Colon (tissue), 2 donors: ENCODE measurements around the gene SCAPER.
"Not testable (repeated sequence)": the region's sequence is repeated elsewhere in the genome, so short reads cannot be mapped to it uniquely, and the experiment has no call there.

ENCODE experiments used
- FAIRE-seq: peaks from 2 replicates; lab custom pipeline; 2012; peaks lifted over from hg19 to GRCh38; lab: Jason Lieb, UNC
- donor health status: control.
- donor health status: control.

Gene SCAPER

DNA sequence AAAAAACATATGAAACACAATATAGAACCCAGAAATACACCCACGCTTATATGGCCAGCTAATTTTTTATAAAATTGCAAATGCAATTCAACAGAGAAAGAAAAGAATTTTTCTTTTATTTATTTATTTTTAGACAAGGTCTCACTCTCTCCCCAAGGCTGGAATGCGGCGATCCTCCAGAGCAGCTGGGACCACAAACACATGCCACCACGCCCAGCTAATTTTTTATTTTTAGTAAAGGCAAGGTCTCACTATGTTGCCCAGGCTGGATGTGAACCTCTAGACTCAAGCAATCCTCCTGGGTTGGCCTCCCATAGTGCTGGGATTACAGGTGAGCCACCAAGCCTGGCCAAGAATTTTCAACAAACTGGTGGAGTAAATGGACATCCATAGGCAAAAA, 117.9 kb downstream of the SCAPER start:
- FAIRE-seq: no peak

DNA sequence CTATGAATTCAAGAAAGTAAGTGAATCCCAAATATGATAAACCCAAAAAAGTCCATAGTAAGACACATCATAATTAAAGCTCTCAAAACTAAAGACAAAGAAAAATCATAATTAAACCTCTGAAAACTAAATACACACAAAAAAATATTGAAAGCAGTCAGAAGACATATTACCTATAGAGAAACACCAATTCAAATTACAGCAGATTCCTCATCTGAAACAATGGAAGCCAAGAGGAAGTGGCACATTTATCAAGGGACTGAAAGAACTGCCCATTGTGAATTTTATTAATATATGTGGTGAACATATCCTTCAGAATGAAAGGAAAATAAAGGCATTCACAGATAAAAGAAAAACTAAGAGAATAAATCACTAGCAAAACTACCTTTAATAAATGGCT, 128.2 kb downstream of the SCAPER start:
- no peak for FAIRE-seq

DNA sequence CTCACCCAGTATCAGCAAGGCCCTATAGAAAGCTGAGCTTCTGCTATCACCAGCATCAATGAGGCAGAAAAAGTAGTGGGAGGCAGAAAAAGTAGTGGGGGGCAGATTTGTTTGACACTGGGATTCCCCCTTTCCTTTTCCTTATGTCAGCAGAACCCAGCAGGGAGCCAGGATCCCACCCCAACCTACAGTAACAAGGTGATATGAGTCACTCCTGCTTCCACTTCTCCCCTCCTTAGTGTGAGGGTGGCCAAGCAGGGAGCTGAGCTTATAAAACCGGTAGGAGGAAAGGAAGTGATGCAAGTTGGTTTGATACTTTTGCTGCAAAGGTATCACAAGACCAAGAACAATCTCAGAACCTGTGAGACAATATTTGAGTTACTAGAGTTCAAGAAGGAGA, 128.7 kb downstream of the SCAPER start:
- FAIRE-seq: no peak

DNA sequence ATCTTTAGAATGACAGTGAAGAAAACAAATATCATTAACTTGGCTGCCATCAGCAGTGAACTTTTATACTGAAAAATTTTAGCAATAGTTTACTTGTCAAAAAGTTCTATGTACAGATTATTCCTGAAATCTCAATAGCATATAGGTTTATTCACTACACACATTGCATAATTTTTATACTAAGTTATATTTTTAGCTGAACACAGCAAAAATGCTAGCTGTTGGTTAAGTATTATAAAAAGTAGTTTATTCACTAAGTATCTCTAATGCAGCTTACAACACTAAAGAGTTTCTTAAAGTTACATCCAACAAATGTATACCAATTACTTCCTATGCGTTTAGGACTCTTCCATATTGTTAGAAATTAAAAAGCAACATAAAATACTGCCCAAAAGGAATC, 131.9 kb downstream of the SCAPER start:
- FAIRE-seq: no peak

DNA sequence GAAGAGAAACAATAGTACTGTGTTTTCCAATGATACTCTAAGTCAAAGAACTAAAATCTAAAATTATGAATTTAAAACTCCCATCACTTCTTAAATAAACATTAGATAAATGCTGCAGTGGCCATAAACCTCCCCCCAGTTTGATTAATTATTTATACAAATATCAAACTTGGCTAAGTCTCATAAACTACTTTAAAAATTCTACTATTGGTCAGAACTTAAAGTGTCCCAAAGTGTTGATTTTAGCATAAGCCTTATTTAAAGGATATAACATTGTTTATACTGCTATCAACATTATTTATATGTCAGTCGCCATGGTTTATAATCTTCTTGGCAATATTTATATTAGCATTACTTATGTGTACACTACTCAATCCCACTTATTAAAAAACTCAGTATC, 132.4 kb downstream of the SCAPER start:
- no peak for FAIRE-seq

DNA sequence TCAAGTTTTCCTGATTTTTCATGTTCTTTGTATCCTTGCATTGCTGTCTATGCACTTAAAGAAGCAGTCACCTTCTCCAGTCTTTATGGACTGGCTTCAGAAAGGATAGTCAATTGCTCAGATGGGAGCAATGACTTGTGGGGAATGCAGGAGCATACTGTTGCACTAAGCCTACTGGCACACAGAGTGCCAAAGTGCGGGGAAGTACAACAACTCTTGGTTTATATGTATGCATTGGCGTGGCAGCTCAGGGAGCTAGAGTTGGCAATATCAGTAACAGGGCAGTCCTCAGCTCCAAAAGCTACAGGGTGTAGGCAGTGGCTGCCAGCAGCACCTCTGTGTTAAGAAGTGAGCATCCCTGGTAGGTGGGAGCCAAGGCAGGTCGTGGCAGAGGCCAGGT, 141.1 kb downstream of the SCAPER start:
- FAIRE-seq: no peak

DNA sequence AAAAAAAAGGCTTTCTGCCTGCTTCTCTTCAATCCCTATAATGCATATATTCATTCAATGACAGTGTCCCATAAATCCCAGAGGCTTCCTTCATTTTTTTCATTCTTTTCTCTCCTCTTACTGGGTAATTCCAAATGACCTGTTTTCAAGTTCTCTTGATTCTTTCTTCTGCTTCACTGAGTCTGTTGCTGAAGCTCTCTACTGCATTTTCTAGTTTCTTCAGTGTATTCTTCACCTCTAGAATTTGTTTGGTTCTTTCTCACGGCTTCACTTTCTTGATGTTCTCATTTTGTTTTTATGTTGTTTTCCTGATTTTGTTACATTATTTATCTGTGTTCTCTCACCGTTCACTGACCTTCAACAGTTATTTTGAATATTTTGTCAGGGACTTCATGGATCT, 141.6 kb downstream of the SCAPER start:
- no peak for FAIRE-seq

DNA sequence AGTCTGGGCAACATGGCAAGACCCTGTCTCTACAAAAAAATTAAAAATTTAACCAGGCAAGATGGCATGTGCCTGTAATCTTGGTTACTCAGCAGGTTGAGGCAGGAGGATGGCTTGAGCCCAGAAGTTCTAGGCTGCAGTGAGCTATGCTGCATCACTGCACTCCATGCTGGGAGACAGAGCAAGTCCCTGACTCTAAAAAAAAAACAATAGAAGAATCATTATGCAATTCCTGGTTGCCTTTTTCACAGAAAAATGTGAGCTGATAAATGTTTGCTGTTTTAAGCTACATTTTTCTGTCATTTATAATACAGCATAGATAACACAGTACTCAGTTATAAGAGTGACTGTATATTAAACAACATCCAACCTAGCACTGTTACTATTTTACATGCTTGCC, 148.8 kb downstream of the SCAPER start:
- FAIRE-seq: no peak

DNA sequence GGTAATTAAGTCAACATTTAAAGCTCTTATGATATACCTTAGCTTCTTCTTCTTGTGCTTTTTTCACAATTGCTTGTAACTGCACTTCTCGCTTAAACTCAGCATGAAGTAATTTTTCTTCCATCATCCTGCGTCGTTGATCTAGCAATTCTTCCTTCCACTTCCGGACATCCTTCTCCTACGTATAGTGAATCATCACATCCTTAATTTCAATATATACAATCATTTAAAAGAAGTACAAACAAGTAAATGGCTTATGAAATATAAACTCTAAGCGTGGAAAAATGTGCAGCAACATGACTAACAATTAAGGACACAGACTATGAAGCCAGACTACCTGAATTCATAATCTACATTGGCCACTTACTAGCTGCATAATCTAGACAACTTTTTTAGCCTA, 151.4 kb downstream of the SCAPER start:
- no peak for FAIRE-seq

DNA sequence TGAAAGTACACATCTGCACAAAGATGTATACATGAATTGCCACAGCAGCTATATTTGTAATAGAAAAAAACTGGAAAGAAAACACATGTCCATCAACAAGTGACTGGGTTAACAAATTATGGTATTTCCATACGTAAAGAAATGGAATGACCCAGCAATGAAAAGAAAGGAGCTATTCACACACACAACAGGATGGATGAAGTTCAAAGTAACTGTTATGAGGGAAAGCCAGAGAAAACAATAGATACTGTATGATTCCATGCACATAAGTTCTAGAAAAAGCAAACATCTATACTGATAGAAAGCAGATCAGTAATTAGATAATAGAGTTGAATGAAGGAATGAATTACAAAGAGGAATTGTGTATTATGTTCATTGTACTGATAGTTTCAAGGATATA, 152.0 kb downstream of the SCAPER start:
- no peak for FAIRE-seq

DNA sequence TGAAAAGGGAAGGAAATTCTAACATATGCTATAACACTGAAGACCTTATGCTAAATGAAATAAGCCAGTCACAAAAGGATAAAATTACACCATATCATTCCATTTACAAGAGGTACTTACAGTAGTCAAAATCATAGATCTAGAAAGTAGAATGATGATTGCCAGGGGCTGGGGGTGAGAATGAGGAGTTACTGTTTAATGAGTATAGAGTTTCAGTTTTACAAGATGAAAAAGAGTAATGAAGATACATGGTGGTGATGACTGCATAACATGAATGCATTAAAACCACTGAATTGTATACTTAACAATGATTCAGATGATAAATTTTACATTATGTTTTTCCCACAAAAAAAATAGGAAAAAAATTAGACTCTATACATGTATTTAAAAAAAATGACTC, 152.6 kb downstream of the SCAPER start:
- no peak for FAIRE-seq

DNA sequence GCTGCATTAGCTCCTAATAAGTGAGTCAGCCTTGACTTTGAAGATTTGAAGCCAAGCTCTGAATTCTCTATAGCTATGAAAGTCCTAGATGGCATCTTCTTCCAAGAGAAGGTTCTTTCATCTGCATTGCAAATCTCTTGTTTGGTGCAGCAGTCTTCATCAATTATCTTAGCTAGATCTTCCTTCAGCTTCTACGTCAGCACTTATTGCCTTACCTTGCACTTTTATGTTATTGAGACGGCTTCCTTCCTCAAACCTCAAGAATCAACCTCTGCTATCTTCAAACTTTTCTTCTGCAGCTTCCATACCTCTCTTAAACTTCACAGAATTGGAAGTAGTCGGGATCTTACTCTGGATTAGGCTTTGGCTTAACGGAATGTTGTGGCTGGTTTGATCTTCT, 167.6 kb downstream of the SCAPER start:
- FAIRE-seq: no peak

DNA sequence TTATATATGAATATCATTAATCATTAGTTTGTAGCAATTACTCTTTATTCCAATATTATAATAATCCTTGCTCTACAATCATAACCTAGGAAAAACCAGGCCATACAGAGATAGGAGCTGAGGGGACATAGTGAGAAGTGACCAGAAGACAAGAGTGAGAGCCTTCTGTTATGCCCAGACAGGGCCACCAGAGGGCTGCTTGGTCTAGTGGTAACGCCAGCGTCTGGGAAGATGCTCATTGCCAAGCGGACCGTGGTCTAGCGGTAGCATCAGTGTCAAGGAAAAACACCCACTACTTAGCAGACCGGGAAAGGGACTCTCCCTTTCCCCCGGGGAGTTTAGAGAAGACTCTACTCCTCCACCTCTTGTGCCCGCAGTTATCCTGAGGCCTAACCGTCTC, 172.8 kb downstream of the SCAPER start:
- not testable (repeated sequence) for FAIRE-seq

DNA sequence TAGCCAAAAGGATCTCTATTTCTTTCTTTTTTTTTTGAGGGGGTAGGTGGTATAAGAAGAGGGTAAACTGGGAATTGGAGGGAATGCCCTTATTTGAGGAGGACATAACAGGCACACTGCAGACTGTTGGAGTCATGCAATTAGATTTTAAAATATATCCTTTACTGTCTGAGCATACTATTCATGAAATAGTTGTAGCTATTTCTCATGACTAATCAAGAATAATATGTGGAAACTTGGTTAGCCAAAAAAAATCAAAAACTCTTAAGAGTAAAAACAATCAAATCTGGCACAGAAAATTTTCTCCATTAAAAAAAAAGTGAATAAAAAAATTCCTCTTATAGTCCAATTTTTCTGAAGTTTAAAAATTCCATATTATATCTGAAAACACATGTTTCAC, 174.9 kb downstream of the SCAPER start:
- FAIRE-seq: peak; percentile 21

DNA sequence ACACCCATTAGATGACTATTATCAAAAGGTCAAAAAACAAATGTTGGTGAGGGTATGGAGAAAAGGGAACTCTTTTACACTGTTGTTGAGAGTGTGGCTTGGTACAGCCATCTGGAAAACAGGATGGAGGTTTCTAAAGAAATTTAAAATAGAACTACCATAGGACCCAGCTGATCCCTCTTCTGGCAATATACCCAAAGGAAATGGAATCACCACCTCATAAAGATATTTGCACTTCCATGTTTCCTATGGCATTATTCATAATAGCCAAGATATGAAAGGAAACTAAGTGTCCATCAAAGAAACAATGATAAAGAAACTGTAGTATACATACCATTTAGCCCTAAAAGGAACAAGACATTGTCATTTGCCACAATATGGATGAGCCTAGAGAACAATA, 186.3 kb downstream of the SCAPER start:
- FAIRE-seq: no peak

DNA sequence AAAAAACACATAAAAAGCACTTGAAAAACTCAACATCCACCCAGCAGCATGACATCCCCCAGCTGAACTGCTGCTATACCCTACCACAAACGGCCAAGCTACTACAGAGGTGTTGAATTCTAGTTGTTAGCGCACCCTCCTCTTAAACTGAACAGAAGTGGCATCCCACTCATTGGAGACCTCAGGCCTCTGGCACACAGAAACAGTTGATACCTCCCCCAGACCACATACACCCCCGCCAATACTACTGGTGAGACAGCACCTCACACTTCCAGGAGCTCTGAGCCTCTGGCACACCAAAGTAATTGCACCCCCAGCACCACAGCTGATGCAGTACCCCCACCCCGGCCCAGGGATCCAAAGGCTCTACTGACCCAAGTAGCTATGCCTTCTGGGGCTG, 190.2 kb downstream of the SCAPER start:
- no peak for FAIRE-seq

DNA sequence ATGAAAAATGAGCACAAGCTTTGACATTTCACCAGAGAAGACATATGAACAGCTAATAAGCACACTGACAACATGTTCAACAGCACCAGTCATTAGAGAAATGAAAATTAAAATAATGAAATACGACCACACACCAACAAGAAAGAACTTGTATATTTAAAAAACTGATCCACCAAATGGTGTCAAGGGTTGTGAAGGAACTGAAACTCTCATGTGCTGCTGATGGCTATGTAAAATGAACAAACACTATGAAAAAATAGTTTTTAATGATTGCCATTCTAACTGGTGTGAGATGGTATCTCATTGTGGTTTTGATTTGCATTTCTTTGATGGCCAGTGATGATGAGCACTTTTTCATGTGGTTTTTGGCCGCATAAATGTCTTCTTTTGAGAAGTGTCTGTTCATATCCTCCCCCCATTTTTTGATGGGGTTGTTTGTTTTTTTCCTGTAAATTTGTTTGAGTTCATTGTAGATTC, 193.8 kb downstream of the SCAPER start:
- FAIRE-seq: no peak

DNA sequence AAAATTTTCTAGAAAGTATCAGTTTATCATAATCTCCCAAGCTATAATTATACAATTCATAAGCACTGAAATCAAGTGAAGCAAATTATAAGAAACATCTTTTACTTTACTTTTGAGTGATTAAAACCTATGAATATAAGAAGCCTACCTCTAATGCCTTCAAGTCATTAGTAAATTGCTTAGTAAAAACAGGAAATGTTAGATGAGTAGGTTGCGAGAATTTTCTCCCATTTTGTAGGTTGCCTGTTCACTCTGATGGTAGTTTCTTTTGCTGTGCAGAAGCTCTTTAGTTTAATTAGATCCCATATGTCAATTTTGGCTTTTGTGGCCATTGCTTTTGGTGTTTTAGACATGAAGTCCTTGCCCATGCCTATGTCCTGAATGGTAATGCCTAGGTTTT, 201.1 kb downstream of the SCAPER start:
- FAIRE-seq: not testable (repeated sequence)

DNA sequence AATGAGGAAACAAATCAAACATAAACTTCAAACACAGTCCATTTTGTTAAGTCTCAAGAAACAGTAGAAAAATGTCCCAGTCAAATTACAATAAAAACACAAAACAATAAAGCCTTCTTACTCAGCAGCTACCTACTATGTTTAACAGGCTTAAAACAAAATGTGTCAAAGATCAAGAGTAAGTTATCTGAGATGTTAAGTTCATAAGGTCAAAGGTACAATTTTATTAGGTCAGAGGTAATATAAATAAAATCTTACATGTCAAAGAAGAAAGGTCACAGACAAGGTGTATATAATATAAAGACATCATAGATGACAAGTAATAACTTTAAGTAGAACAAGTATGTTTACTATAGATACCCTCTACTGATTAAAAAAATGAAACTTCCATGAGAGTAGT, 208.3 kb downstream of the SCAPER start:
- FAIRE-seq: peak; percentile 82

DNA sequence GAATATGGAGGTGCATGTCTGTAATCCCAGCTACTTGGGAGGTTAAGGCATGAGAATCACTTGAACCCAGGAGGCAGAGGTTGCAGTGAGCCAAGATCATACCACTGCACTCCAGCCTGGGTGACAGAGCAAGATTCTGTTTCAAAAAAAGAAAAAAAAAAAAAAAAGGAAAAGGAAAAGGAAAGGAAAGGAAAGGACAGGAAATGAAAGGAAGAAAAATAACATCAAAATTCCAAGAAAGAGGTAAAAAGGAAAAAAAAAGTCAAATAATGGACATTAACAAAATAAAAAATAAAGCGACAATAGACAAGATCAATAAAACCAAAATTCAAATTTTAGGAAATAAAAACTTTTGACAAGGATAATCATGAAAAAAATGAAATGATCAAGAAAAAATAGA, 212.6 kb downstream of the SCAPER start:
- peak; percentile 31 for FAIRE-seq

DNA sequence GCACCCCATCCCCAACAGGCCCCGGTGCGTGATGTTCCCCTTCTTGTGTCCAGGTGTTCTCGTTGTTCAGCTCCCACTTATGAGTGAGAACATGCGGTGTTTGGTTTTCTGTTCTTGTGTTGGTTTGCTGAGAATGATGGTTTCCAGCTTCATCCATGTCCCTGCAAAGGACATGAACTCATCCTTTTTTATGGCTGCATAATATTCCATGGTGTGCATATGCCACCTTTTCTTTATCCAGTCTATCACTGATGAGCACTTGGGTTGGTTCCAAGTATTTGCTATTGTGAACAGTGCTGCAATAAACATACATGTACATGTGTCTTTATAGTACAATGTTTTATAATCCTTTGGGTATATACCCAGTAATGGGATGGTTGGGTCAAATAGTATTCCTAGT, 217.5 kb downstream of the SCAPER start:
- FAIRE-seq: not testable (repeated sequence)

DNA sequence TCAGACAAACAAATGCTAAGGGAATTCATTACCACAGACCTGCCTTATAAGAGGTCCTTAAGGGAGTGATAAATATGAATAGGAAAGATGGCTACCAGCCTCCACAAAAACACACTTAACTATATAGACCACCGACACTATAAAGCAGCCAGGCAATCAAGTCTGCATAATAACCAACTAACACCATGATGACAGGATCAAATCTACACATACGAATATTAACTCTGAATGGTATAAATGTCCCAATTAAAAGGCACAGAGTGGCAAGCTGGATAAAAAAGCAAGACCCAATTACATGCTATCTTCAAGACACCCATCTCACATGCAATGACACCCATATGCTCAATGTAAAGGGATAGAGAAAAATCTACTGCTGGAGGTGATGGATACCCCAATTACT, 221.1 kb downstream of the SCAPER start:
- no peak for FAIRE-seq

DNA sequence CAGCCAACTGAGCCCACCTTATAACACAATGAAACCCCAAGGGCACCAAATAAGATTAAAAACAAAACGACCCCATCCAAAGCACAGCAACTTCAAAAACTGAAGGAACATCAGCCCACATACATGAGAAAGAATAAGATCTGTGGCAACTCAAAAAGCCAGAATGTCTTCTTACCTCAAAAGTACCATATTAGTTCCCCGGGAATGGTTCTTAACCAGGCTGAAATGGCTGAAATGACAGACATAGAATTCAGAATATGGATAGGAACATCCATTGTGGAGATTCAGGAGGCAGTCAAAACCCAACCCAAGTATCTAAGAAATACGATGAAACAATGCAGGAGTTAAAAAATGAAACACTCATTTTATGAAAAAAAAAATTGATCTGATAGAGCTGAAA, 222.3 kb downstream of the SCAPER start:
- FAIRE-seq: no peak

DNA sequence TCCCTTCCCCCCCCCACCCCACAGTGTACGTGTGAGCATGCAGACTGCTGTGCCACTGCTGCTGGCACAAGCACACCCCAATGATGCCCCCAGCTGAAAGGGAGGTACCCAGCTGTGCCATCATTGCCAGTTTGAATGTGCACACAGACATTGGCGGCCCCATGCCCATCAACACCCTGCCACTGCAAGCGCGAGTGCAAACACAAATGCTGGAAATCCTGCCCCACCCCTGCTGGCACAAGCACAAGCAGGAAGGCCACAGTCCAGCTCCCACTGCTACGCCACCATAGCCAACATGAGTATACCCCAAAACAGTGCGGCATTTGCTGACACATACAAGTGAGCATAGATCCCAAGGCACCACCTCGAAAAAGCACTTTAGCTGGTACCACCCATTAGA, 222.9 kb downstream of the SCAPER start:
- no peak for FAIRE-seq

DNA sequence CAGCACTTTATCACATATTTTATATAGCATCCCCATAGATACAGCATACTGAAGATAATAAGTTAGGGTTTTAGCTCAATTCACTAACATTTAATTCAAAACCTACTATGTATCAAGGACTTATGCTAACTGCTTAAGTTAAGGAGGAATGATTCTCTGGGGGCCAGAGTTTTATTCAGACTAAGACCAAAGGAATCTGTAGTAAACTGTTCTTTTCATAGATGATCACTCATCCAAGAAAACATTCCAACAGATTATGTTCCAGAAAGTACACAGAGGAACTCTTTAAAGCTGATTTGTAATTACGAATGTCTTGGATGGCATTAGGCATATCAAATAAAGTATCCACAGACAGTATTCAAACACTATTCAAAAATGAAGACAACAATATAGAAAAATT, 226.4 kb downstream of the SCAPER start:
- no peak for FAIRE-seq
